HCT116 (cell line): Measurements from ENCODE around the gene OR8J3. TPM values are rescaled to one million over a fixed set of nuclear protein-coding genes. Genes with fewer than 3 reads are reported as not detected.

Experiments used
- ATAC-seq: fragments of 200-7000 bp; cut with Tn5 transposase; 2 replicates; pipeline ENCODE4 v1.9.1; 2020; ENCODE audit warnings: mild to moderate bottlenecking, moderate library complexity
- BruUV-seq: library from RNA; stranded (reverse); fragments of 400-500 nt; replicated peaks from 2 replicates; lab custom pipeline; 2021; lab: Mats Ljungman, UMichigan
- CTCF ChIA-PET: fragments of 300-600 bp; sonication (Branson Sonifier 250); formaldehyde crosslinking; loops from one replicate; lab custom pipeline; 2021; ENCODE audit warnings: antibody characterized with exemption; lab: Charles Lee
- POLR2A ChIA-PET: fragments of 300-600, 350-600 bp; sonication (Branson Sonifier 250); formaldehyde crosslinking; loops from one replicate; lab custom pipeline; 2021; ENCODE audit warnings: antibody characterized with exemption; lab: Charles Lee
- RAD21 ChIA-PET, 2 experiments: fragments of 300-600 bp; sonication (Branson Sonifier 250); formaldehyde crosslinking; loops; one replicate each; lab custom pipeline; 2023; ENCODE audit warnings: low total read pairs in 2 of 2; ENCODE audit not compliant: uncharacterized antibody in 2 of 2, unreplicated experiment in 2 of 2, low non-redundant PET in 1 of 2; lab: Charles Lee
- DNase-seq: peaks from one replicate; pipeline ENCODE4 v3.0.0-alpha.2; 2010; ENCODE audit warnings: low read depth, low spot score
- H2AFZ ChIP-seq: fragments of 200-600 bp; shearing (Covaris generic), sonication (generic); 2 replicates; pipeline ENCODE4 v1.6.1; 2017; ENCODE audit warnings: low read depth, mixed run types, mixed read lengths, antibody characterized with exemption, low read length; ENCODE audit not compliant: poor library complexity, severe bottlenecking
- H3K27ac ChIP-seq: 2 replicates; pipeline ENCODE4 v1.5.1; 2012; ENCODE audit warnings: low read depth, low read length
- H3K27me3 ChIP-seq: fragments of 200-600 bp; sonication (generic); 2 replicates; pipeline ENCODE4 v1.6.1; 2016; ENCODE audit warnings: mixed run types, low read length, mixed read lengths; ENCODE audit not compliant: insufficient read depth
- H3K36me3 ChIP-seq, 2 experiments: fragments of 200-500 bp in 1 of 2; fragments of 200-600 bp in 1 of 2; sonication (Bioruptor generic) in 1 of 2; sonication (generic) in 1 of 2; 2 replicates each; pipeline versions ENCODE4 v1.5.1 to v1.6.1; 2014 to 2016; ENCODE audit warnings: low read length in 2 of 2, inconsistent platforms in 1 of 2, mixed read lengths in 1 of 2, mixed run types in 1 of 2; ENCODE audit not compliant: insufficient read depth in 2 of 2, control insufficient read depth in 1 of 2
- H3K4me1 ChIP-seq, 2 experiments: fragments of 200-600 bp in 1 of 2; sonication (generic) in 1 of 2; 2 replicates each; pipeline versions ENCODE4 v1.5.1 to v1.6.1; 2012 to 2017; ENCODE audit warnings: low read length in 2 of 2, inconsistent platforms in 1 of 2, mild to moderate bottlenecking in 1 of 2, mixed read lengths in 1 of 2, mixed run types in 1 of 2, moderate library complexity in 1 of 2; ENCODE audit not compliant: insufficient read depth in 2 of 2, control insufficient read depth in 1 of 2
- H3K4me2 ChIP-seq: fragments of 200-600 bp; sonication (generic); 2 replicates; pipeline ENCODE4 v1.6.1; 2017; ENCODE audit warnings: mixed run types, low read length, mixed read lengths
- H3K4me3 ChIP-seq, 2 experiments: fragments of 200-600 bp in 1 of 2; sonication (generic) in 1 of 2; replicated peaks in 1 of 2; 2 replicates each; pipeline ENCODE4 v1.5.1; 2011 to 2016; ENCODE audit warnings: low read length in 2 of 2, control low read depth in 1 of 2, low read depth in 1 of 2, mild to moderate bottlenecking in 1 of 2, mixed read lengths in 1 of 2, mixed run types in 1 of 2
- H3K79me2 ChIP-seq: fragments of 200-600 bp; sonication (generic); 2 replicates; pipeline ENCODE4 v1.6.1; 2017; ENCODE audit warnings: mild to moderate bottlenecking, mixed run types, low read length, moderate library complexity, mixed read lengths; ENCODE audit not compliant: insufficient read depth
- H3K9ac ChIP-seq: fragments of 200-600 bp; sonication (generic); 2 replicates; pipeline ENCODE4 v1.6.1; 2016; ENCODE audit warnings: low read length, mixed read lengths
- H3K9me2 ChIP-seq: fragments of 200-600 bp; sonication (generic), shearing (Covaris generic); 2 replicates; pipeline ENCODE4 v1.6.1; 2017; ENCODE audit warnings: mixed run types, mild to moderate bottlenecking, moderate library complexity; ENCODE audit not compliant: insufficient read depth
- H3K9me3 ChIP-seq, 2 experiments: fragments of 200-500 bp in 1 of 2; fragments of 200-600 bp in 1 of 2; sonication (Bioruptor generic) in 1 of 2; sonication (generic) in 1 of 2; 2 replicates each; pipeline ENCODE4 v1.6.1; 2014 to 2017; ENCODE audit warnings: low read length in 2 of 2, mixed read lengths in 2 of 2, inconsistent platforms in 1 of 2, low read depth in 1 of 2, mild to moderate bottlenecking in 1 of 2, mixed run types in 1 of 2, moderate library complexity in 1 of 2; ENCODE audit not compliant: control insufficient read depth in 1 of 2, insufficient read depth in 1 of 2
- H4K20me1 ChIP-seq: fragments of 200-600 bp; sonication (generic), shearing (Covaris generic); 2 replicates; pipeline ENCODE4 v1.6.1; 2017; ENCODE audit warnings: mixed run types, mild to moderate bottlenecking, moderate library complexity; ENCODE audit not compliant: insufficient read depth
- ATF3 ChIP-seq: IDR thresholded peaks from 2 replicates; pipeline ENCODE4 v1.6.1; 2012
- CBX3 ChIP-seq: IDR thresholded peaks from 2 replicates; pipeline ENCODE4 v1.6.1; 2012; ENCODE audit warnings: low read depth
- CEBPB ChIP-seq: IDR thresholded peaks from 2 replicates; pipeline ENCODE4 v1.6.1; 2012; ENCODE audit warnings: low read depth
- CTCF ChIP-seq, 3 experiments: fragments of 200-600 bp in 1 of 3; sonication (generic) in 1 of 3; IDR thresholded peaks in 2 of 3; conservative IDR thresholded peaks in 1 of 3; 2 replicates each; pipeline ENCODE4 v1.5.1; 2012 to 2017; ENCODE audit warnings: low read depth in 2 of 3, low read length in 2 of 3, antibody characterized with exemption in 1 of 3, borderline replicate concordance in 1 of 3, control low read depth in 1 of 3, mild to moderate bottlenecking in 1 of 3, mixed read lengths in 1 of 3, mixed run types in 1 of 3, moderate library complexity in 1 of 3; ENCODE audit not compliant: insufficient read depth in 1 of 3
- ELF1 ChIP-seq: IDR thresholded peaks from 2 replicates; pipeline ENCODE4 v1.6.1; 2012; ENCODE audit warnings: low read depth, borderline replicate concordance
- EZH2 ChIP-seq: fragments of 200-600 bp; sonication (generic); IDR thresholded peaks from 2 replicates; pipeline ENCODE4 v1.6.1; 2017; ENCODE audit warnings: antibody characterized with exemption, mixed run types
- EZH2phosphoT487 ChIP-seq: fragments of 200-600 bp; IDR thresholded peaks from 2 replicates; pipeline ENCODE4 v1.6.1; 2018; ENCODE audit warnings: antibody characterized with exemption, borderline replicate concordance
- JUND ChIP-seq: IDR thresholded peaks from 2 replicates; pipeline ENCODE4 v1.6.1; 2012
- MAX ChIP-seq: IDR thresholded peaks from 2 replicates; pipeline ENCODE4 v1.6.1; 2012
- POLR2A ChIP-seq: IDR thresholded peaks from 2 replicates; pipeline ENCODE4 v1.7.0; 2011; ENCODE audit warnings: borderline replicate concordance; ENCODE audit not compliant: insufficient read depth, insufficient read length; ENCODE audit errors: extremely low read depth
- POLR2AphosphoS5 ChIP-seq: IDR thresholded peaks from 2 replicates; pipeline ENCODE4 v1.6.1; 2011; ENCODE audit warnings: mild to moderate bottlenecking, low read depth, low read length, moderate library complexity
- RAD21 ChIP-seq: IDR thresholded peaks from 2 replicates; pipeline ENCODE4 v1.6.1; 2012; ENCODE audit warnings: low read depth, mild to moderate bottlenecking
- SIN3A ChIP-seq: IDR thresholded peaks from 2 replicates; pipeline ENCODE4 v1.6.1; 2012; ENCODE audit warnings: low read depth
- SP1 ChIP-seq: IDR thresholded peaks from 2 replicates; pipeline ENCODE4 v1.6.1; 2012; ENCODE audit warnings: low read depth
- SRF ChIP-seq: IDR thresholded peaks from 2 replicates; pipeline ENCODE4 v1.6.1; 2012; ENCODE audit warnings: low read depth
- TCF7L2 ChIP-seq: IDR thresholded peaks from 2 replicates; pipeline ENCODE4 v1.7.0; 2011; ENCODE audit warnings: borderline replicate concordance, inconsistent platforms; ENCODE audit not compliant: insufficient read depth, insufficient read length; ENCODE audit errors: extremely low read depth
- YY1 ChIP-seq: IDR thresholded peaks from 2 replicates; pipeline ENCODE4 v1.6.1; 2011; ENCODE audit warnings: low read length, low read depth, moderate library complexity, mild to moderate bottlenecking; ENCODE audit not compliant: insufficient replicate concordance; ENCODE audit errors: extremely low read depth
- intact Hi-C: fragments of 100-400 bp; cut with micrococcal nuclease; formaldehyde crosslinking; loops from 2 replicates; pipeline ENCODE4 v1.10.0; 2022
- total RNA-seq: library from RNA; stranded (reverse); gene quantifications from one replicate; pipeline ENCODE4 v1.2.1, GENCODE V29; 2021; ENCODE audit not compliant: unreplicated experiment
- TF ChIP-seq, protein P1 (sequence below): IDR thresholded peaks from 2 replicates; pipeline ENCODE4 v1.6.1; 2011; ENCODE audit warnings: mild to moderate bottlenecking, low read length, moderate library complexity; ENCODE audit not compliant: insufficient replicate concordance; ENCODE audit errors: extremely low read depth
- TF ChIP-seq, protein P2 (sequence below): IDR thresholded peaks from 2 replicates; pipeline ENCODE4 v1.6.1; 2012; ENCODE audit warnings: low read depth

The OR8J3 gene
- total RNA-seq, 1 experiment from 2014 or later: not detected

DNA sequence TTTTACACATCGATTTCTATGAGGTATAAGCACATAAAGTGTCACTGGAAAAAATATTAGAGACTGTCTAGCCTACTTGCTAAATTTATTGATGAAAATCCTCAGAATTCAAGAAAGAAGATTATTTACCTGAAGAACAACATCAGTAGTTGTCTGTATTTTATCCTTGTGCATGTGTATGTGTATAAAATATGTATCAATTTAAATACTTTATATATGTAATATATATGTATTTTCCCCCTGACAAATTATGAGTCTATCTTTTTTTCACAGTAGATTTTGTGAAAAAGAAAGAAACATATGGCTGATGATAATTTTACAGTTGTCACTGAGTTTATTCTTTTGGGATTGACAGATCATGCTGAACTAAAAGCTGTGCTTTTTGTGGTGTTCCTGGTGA is 36.3 kb upstream of the OR8J3 start, which contains the start of gene OR5J2:
Gene OR5J2, plus strand, starts transcription at position 301 of the 400 bp plus-strand sequence. Its CDS starts 0 bp downstream, at position 301.
- intact Hi-C loops: no loop called here
- Histone ChIP-seq H3K27ac (no peak within 1 kb of the TSS), H2AFZ (no peak within 1 kb of the TSS), H3K9me3 (peaks cover 0 to 4% of the 10 kb centered on the region in 2 experiments; a peak in 3 of 4 replicates), H3K4me3 (no peak within 1 kb of the TSS), H3K4me1 (no peaks in the 10 kb centered on the region), H3K27me3 (no peaks in the 10 kb centered on the region), H3K36me3 (no peaks in the 10 kb centered on the region), H3K9ac (no peak within 1 kb of the TSS), H3K79me2 (no peaks in the 10 kb centered on the region), H3K4me2 (no peak within 1 kb of the TSS), H4K20me1 (no peaks in the 10 kb centered on the region), H3K9me2 (no peaks in the 10 kb centered on the region)
- DNase-seq: no peak
- TF ChIP-seq CBX3: no peak
- no peak for TF ChIP-seq POLR2A
- TF ChIP-seq, protein P1, sequence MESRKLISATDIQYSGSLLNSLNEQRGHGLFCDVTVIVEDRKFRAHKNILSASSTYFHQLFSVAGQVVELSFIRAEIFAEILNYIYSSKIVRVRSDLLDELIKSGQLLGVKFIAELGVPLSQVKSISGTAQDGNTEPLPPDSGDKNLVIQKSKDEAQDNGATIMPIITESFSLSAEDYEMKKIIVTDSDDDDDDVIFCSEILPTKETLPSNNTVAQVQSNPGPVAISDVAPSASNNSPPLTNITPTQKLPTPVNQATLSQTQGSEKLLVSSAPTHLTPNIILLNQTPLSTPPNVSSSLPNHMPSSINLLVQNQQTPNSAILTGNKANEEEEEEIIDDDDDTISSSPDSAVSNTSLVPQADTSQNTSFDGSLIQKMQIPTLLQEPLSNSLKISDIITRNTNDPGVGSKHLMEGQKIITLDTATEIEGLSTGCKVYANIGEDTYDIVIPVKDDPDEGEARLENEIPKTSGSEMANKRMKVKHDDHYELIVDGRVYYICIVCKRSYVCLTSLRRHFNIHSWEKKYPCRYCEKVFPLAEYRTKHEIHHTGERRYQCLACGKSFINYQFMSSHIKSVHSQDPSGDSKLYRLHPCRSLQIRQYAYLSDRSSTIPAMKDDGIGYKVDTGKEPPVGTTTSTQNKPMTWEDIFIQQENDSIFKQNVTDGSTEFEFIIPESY: no peak
- TF ChIP-seq TCF7L2: no peak
- no peak for TF ChIP-seq CTCF (IDR thresholded peaks at IDR 0.05 in 2 of 3, conservative IDR thresholded peaks at IDR 0.05 in 1 of 3; ENCODE audit: borderline replicate concordance in 1 of 3, insufficient read depth in 1 of 3, low read depth in 2 of 3, low read length in 2 of 3)
- no peak for TF ChIP-seq SIN3A
- TF ChIP-seq RAD21: no peak
- no peak for TF ChIP-seq MAX
- no peak for TF ChIP-seq SP1
- no peak for TF ChIP-seq CEBPB
- TF ChIP-seq, protein P2, sequence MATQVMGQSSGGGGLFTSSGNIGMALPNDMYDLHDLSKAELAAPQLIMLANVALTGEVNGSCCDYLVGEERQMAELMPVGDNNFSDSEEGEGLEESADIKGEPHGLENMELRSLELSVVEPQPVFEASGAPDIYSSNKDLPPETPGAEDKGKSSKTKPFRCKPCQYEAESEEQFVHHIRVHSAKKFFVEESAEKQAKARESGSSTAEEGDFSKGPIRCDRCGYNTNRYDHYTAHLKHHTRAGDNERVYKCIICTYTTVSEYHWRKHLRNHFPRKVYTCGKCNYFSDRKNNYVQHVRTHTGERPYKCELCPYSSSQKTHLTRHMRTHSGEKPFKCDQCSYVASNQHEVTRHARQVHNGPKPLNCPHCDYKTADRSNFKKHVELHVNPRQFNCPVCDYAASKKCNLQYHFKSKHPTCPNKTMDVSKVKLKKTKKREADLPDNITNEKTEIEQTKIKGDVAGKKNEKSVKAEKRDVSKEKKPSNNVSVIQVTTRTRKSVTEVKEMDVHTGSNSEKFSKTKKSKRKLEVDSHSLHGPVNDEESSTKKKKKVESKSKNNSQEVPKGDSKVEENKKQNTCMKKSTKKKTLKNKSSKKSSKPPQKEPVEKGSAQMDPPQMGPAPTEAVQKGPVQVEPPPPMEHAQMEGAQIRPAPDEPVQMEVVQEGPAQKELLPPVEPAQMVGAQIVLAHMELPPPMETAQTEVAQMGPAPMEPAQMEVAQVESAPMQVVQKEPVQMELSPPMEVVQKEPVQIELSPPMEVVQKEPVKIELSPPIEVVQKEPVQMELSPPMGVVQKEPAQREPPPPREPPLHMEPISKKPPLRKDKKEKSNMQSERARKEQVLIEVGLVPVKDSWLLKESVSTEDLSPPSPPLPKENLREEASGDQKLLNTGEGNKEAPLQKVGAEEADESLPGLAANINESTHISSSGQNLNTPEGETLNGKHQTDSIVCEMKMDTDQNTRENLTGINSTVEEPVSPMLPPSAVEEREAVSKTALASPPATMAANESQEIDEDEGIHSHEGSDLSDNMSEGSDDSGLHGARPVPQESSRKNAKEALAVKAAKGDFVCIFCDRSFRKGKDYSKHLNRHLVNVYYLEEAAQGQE: no peak
- TF ChIP-seq YY1: no peak
- no peak for TF ChIP-seq ELF1
- no peak for TF ChIP-seq POLR2AphosphoS5
- no peak for TF ChIP-seq EZH2
- TF ChIP-seq JUND: no peak
- no peak for TF ChIP-seq EZH2phosphoT487
- no peak for TF ChIP-seq SRF
- no peak for TF ChIP-seq ATF3
- ChIA-PET CTCF (no interaction called here), POLR2A (no interaction called here), RAD21 (no interaction called here)
- ATAC-seq: no peak
- no TSS peak for BruUV-seq
